Neural progenitor cell (in vitro differentiated cells): ENCODE data around the gene ARHGEF6. TPM values are rescaled to one million over a fixed set of nuclear protein-coding genes. Genes with fewer than 3 reads are reported as not detected.

Experiments
- DNase-seq: peaks from one replicate; pipeline ENCODE4 v3.0.0-alpha.2; 2016; ENCODE audit warnings: low spot score
- H2AFZ ChIP-seq: fragments of 200-600 bp; sonication (generic); replicated peaks from 2 replicates; pipeline ENCODE4 v1.6.1; 2016; ENCODE audit warnings: antibody characterized with exemption
- H3F3A ChIP-seq: fragments of 200-600 bp; sonication (generic); 2 replicates; pipeline ENCODE4 v1.6.1; 2016; ENCODE audit warnings: antibody characterized with exemption, low read depth
- H3K27ac ChIP-seq: fragments of 200-600 bp; sonication (generic); 2 replicates; pipeline ENCODE4 v1.5.1; 2016; ENCODE audit warnings: mild to moderate bottlenecking
- H3K27me3 ChIP-seq: fragments of 200-600 bp; sonication (generic); 2 replicates; pipeline ENCODE4 v1.6.1; 2016; ENCODE audit warnings: mild to moderate bottlenecking, moderate library complexity
- H3K36me3 ChIP-seq: fragments of 200-600 bp; sonication (generic); 2 replicates; pipeline ENCODE4 v1.5.1; 2016
- H3K4me1 ChIP-seq: fragments of 200-600 bp; sonication (generic); 2 replicates; pipeline ENCODE4 v1.6.1; 2016; ENCODE audit warnings: mixed run types
- H3K4me2 ChIP-seq: fragments of 200-600 bp; sonication (generic); 2 replicates; pipeline ENCODE4 v1.6.1; 2016
- H3K4me3 ChIP-seq: fragments of 200-600 bp; sonication (generic); 2 replicates; pipeline ENCODE4 v1.5.1; 2016
- H3K79me2 ChIP-seq: fragments of 200-600 bp; sonication (generic); 2 replicates; pipeline ENCODE4 v1.6.1; 2016; ENCODE audit warnings: low read depth
- H3K9ac ChIP-seq: fragments of 200-600 bp; sonication (generic); 2 replicates; pipeline ENCODE4 v1.6.1; 2016
- H3K9me3 ChIP-seq: fragments of 200-600 bp; sonication (generic); 2 replicates; pipeline ENCODE4 v1.5.1; 2016; ENCODE audit warnings: low read depth
- H4K20me1 ChIP-seq: fragments of 200-600 bp; sonication (generic); 2 replicates; pipeline ENCODE4 v1.6.1; 2016; ENCODE audit warnings: low read depth
- H3K27ac Mint-ChIP-seq: 3 replicates; pipeline ENCODE4 v1.8.0; 2021; ENCODE audit warnings: mixed read lengths
- H3K27me3 Mint-ChIP-seq: 2 replicates; pipeline ENCODE4 v1.8.0; 2022; ENCODE audit warnings: low read depth, mild to moderate bottlenecking, inconsistent platforms, moderate library complexity, mixed read lengths; ENCODE audit not compliant: insufficient read depth
- H3K36me3 Mint-ChIP-seq: 3 replicates; pipeline ENCODE4 v1.8.0; 2021; ENCODE audit warnings: mixed read lengths
- H3K4me1 Mint-ChIP-seq: 3 replicates; pipeline ENCODE4 v1.8.0; 2021; ENCODE audit warnings: mixed read lengths
- H3K4me3 Mint-ChIP-seq: 3 replicates; pipeline ENCODE4 v1.8.0; 2021; ENCODE audit warnings: mild to moderate bottlenecking, moderate library complexity, mixed read lengths
- H3K9me3 Mint-ChIP-seq: 3 replicates; pipeline ENCODE4 v1.8.0; 2020; ENCODE audit warnings: mixed read lengths
- EZH2 ChIP-seq: fragments of 200-600 bp; sonication (generic); IDR thresholded peaks from 2 replicates; pipeline ENCODE4 v1.6.1; 2017; ENCODE audit warnings: antibody characterized with exemption, mild to moderate bottlenecking, moderate library complexity
- EZH2phosphoT487 ChIP-seq: fragments of 200-600 bp; sonication (generic); IDR thresholded peaks from 2 replicates; pipeline ENCODE4 v1.6.1; 2017; ENCODE audit warnings: antibody characterized with exemption
- total RNA-seq: library from RNA; depleted of rRNA; stranded (reverse); fragments of >200 nt; gene quantifications from 2 replicates; pipeline ENCODE4 v1.2.3, GENCODE V29; 2015; ENCODE audit warnings: low replicate concordance
- TF ChIP-seq, protein P1 (sequence below): fragments of 200-600 bp; sonication (generic); IDR thresholded peaks from 2 replicates; pipeline ENCODE4 v1.5.1; 2017; ENCODE audit warnings: antibody characterized with exemption, mild to moderate bottlenecking

The ARHGEF6 gene
- total RNA-seq, 1 donor from 2014 or later = 3.2 TPM

DNA sequence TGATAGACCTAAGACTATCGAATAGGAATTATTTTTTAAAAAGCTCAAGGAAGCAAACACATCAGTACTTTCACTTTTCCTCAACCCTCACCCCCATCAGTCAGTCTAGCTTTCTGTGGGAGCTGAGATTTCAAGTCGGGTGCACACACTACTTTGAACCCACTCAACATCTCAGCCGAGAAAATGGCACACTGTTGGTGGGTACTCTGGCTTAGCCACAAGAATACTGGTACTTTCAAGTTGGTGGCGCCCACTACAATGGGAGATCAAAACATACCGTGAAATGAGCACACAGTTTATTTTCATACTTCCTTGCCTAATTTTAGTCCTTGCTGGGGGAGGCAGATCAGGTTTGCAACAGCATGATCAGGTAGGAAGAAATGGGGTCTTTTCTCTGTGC, 122.6 kb downstream of the ARHGEF6 start:
- TF ChIP-seq EZH2 (no peak), EZH2phosphoT487 (no peak)
- TF ChIP-seq, protein P1, sequence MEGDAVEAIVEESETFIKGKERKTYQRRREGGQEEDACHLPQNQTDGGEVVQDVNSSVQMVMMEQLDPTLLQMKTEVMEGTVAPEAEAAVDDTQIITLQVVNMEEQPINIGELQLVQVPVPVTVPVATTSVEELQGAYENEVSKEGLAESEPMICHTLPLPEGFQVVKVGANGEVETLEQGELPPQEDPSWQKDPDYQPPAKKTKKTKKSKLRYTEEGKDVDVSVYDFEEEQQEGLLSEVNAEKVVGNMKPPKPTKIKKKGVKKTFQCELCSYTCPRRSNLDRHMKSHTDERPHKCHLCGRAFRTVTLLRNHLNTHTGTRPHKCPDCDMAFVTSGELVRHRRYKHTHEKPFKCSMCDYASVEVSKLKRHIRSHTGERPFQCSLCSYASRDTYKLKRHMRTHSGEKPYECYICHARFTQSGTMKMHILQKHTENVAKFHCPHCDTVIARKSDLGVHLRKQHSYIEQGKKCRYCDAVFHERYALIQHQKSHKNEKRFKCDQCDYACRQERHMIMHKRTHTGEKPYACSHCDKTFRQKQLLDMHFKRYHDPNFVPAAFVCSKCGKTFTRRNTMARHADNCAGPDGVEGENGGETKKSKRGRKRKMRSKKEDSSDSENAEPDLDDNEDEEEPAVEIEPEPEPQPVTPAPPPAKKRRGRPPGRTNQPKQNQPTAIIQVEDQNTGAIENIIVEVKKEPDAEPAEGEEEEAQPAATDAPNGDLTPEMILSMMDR = no peak
- H3K4me2 ChIP-seq = no peak overlapping the region

DNA sequence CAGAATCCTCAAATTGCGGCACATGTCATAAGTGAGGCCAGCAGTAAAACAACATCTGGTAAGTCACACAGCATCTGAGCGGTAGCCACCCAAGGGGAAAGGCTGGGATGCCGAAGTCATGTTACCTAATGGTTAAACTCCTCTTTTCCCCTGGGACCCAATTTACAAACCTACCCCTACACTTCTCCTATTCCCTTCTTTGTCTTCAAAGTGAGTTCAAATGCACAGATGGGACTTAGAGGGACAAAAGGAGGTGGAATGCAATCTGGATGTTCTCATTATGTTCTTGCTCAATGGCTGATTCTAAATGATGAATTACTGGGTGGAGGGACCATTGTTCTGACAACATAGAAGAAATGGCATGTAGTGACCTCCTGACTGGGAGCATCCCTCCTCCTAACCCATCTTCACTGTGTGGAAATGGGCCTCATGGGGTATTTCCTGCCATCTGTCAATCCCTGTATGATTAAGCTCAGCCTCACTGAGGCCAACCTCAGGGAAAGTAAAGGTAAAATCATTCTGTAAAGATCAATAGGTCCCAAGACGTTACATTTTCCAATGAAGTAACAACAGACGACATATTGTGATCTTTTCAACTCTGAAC, 124.3 kb downstream of the ARHGEF6 start:
- H3K4me3 ChIP-seq = no peak overlapping the region
- H3K36me3 Mint-ChIP-seq = no peaks in the 10 kb centered on the region
- H3K36me3 ChIP-seq = no peaks in the 10 kb centered on the region
- no peak overlapping the region for H3K27ac Mint-ChIP-seq
- no peaks in the 10 kb centered on the region for H3K9me3 ChIP-seq
- H3K27ac ChIP-seq = no peak overlapping the region
- H3K4me1 ChIP-seq = peaks cover 5% of the 10 kb centered on the region
- TF ChIP-seq, protein P1 = no peak
- TF ChIP-seq EZH2phosphoT487 (no peak), EZH2 (no peak)
- H3F3A ChIP-seq = no peaks in the 10 kb centered on the region
- no peak overlapping the region for H2AFZ ChIP-seq
- no peaks in the 10 kb centered on the region for H3K4me1 Mint-ChIP-seq
- H3K9me3 Mint-ChIP-seq = peaks cover 4% of the 10 kb centered on the region
- no peak overlapping the region for H3K4me3 Mint-ChIP-seq
- DNase-seq = peak; percentile 17
- no peaks in the 10 kb centered on the region for H4K20me1 ChIP-seq
- H3K4me2 ChIP-seq = no peak overlapping the region
- no peaks in the 10 kb centered on the region for H3K27me3 ChIP-seq
- H3K79me2 ChIP-seq = no peaks in the 10 kb centered on the region
- no peak overlapping the region for H3K9ac ChIP-seq
- H3K27me3 Mint-ChIP-seq = peaks cover 2% of the 10 kb centered on the region

More for the DNA sequence above, 122.6 kb downstream of the ARHGEF6 start:
- Histone ChIP-seq H3K4me3 (no peak overlapping the region), H2AFZ (no peak overlapping the region), H3K9me3 (no peaks in the 10 kb centered on the region), H3K27ac (no peak overlapping the region), H3K9ac (no peak overlapping the region), H3K36me3 (no peaks in the 10 kb centered on the region), H3K27me3 (no peaks in the 10 kb centered on the region), H3K4me1 (peaks cover 5% of the 10 kb centered on the region), H4K20me1 (no peaks in the 10 kb centered on the region), H3K79me2 (no peaks in the 10 kb centered on the region), H3F3A (no peaks in the 10 kb centered on the region)
- peaks cover 2% of the 10 kb centered on the region for H3K27me3 Mint-ChIP-seq
- H3K36me3 Mint-ChIP-seq = no peaks in the 10 kb centered on the region
- no peak for DNase-seq
- H3K4me3 Mint-ChIP-seq = no peak overlapping the region
- no peaks in the 10 kb centered on the region for H3K4me1 Mint-ChIP-seq
- no peak overlapping the region for H3K27ac Mint-ChIP-seq
- peaks cover 4% of the 10 kb centered on the region for H3K9me3 Mint-ChIP-seq

DNA sequence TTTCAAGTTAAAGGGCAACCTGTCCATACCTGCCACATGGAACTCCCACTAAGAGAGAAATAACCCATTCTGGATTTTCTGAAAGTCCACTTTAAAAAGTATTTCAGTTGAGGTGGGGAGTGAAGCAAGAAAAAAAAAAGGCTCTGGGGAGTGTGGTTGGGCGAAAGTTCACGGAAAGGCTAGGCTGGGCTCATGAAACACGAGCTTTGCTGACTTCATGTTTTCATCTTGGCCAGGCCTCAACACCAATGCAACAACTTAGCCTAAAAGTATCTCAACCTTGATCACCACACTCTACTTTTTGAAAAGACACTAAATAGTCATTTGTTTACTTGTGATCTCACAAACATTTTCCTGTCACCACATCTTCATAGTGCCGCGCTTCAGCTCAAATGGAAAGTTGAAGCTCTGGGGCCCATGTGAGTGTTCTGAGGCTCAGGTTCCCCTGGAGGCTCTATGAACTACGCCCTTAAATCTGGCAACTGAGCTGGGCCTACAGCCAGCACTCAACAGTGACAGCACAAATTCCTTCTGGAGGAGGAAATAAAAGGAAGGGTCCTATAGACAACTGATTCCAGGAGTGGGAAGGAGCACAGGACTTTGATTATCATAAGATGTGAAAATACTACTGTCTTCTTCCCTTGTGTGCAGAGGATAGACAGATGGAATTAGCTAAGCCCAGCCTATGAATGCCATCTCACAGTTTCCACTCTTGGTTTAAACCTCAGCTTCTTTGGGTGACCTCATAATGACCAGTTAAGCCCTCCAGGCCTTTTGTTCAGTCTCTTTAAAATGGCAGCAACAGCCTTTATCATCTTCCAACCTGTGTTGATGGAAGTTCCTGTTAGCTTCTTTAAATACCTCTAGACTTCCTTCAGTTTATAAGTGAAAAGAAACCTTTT, 127.7 kb downstream of the ARHGEF6 start:
- Histone ChIP-seq H4K20me1 (no peaks in the 10 kb centered on the region), H3K79me2 (no peaks in the 10 kb centered on the region), H3F3A (no peaks in the 10 kb centered on the region), H3K27me3 (no peaks in the 10 kb centered on the region), H3K4me1 (peaks cover 29% of the 10 kb centered on the region), H3K4me3 (no peak overlapping the region), H3K9me3 (no peaks in the 10 kb centered on the region), H3K4me2 (no peak overlapping the region), H3K27ac (no peak overlapping the region), H2AFZ (no peak overlapping the region), H3K9ac (no peak overlapping the region), H3K36me3 (no peaks in the 10 kb centered on the region)
- peaks cover 4% of the 10 kb centered on the region for H3K9me3 Mint-ChIP-seq
- H3K36me3 Mint-ChIP-seq = no peaks in the 10 kb centered on the region
- no peak for TF ChIP-seq EZH2
- TF ChIP-seq, protein P1 = no peak
- no peak for TF ChIP-seq EZH2phosphoT487
- DNase-seq = no peak
- peaks cover 6% of the 10 kb centered on the region for H3K4me1 Mint-ChIP-seq
- H3K4me3 Mint-ChIP-seq = no peak overlapping the region
- H3K27me3 Mint-ChIP-seq = no peaks in the 10 kb centered on the region
- H3K27ac Mint-ChIP-seq = no peak overlapping the region
